ENCODE data around the gene LRCH4.

The LRCH4 gene, protein sequence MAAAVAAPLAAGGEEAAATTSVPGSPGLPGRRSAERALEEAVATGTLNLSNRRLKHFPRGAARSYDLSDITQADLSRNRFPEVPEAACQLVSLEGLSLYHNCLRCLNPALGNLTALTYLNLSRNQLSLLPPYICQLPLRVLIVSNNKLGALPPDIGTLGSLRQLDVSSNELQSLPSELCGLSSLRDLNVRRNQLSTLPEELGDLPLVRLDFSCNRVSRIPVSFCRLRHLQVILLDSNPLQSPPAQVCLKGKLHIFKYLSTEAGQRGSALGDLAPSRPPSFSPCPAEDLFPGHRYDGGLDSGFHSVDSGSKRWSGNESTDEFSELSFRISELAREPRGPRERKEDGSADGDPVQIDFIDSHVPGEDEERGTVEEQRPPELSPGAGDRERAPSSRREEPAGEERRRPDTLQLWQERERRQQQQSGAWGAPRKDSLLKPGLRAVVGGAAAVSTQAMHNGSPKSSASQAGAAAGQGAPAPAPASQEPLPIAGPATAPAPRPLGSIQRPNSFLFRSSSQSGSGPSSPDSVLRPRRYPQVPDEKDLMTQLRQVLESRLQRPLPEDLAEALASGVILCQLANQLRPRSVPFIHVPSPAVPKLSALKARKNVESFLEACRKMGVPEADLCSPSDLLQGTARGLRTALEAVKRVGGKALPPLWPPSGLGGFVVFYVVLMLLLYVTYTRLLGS

DNA sequence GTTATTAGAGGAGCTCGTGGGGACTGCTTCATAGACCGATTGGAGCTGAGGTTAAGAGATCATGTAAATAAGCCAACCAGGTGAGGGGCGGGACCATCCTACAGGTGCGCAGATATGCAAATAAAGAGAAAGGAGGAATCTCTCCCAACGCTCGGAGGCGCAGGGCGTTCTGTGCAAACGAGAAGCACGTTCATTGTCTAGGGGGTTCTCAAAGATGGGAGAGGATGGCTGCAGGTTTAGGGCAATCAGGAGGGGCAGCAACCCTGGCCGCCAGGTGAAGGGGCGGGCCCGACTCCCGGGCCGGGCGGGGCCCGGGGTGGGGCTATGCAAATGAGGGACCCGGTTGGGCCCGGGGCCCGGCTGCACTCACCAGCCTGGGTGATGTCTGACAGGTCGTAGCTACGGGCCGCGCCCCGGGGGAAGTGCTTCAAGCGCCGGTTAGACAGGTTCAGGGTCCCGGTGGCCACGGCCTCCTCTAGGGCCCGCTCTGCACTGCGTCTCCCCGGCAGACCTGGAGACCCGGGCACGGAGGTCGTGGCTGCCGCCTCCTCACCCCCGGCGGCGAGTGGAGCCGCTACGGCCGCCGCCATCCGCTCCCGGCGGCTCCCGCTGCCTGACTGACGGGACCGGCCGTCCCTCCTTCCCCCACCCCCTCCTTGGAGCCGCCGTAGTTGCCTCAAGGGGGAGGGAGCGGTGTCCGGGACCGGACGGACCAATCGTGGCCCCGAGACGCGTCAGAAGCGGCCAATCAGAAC lies at the start of gene LRCH4:
TSS of gene LRCH4 (minus strand) at position 619 of the 755 bp plus-strand sequence. CDS start at position 590, 29 bp downstream.
- no peak for DNase-seq

DNA sequence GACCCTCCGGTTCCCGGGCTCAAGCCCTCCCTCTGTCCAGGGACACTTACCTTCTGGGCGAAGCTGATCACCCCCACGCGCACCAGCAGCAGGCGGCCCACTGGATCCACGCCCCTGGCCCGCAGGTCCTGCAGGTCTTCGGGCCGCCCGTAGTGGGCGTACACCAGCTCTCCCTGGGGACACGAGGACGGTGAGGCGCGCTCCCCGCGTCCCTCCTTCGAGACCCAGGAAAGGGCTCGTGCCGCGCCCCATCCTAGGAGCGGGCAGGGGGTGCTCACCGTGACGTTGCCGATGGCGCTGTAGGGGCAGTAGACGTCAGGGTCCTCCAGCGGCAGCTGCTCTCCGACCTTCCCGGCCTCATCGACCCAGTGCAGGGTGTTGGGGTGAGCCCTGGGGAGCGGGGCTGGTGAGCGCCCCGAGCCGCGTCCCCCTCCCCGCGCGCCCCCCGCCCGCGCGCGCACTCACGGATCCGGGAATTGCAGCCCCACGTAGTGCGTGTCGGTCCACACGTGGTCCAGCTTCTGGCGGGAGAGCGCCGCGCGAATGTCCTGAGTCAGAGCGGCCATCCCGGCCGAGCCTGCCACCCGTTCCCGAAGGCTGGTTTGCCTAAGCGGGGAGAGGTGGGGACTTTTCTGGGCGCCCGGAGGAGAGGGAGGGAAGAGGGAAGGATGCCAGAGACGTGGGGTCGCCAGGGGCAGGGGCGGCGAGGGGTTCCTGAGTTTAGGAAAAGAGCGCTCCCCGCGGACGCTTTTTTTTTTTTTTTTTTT lies 47.2 kb upstream of the LRCH4 start:
- no peak for DNase-seq

DNA sequence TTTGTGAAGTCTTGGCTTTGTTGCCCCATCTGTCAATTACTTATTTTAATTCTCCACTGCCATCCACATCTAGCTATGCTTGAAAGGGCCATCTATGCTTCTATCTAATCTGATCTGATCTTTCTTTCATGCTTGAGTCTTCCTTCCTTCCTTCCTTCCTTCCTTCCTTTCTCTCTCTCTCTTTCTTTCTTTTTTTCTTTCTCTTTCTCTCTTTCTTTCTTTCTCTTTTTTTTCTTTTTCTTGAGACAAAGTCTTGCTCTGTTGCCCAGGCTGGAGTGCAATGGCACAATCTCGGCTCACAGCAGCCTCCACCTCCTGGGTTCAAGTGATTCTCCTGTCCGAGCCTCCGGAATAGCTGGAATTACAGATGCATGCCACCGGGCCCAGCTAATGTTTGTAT lies 44.1 kb upstream of the LRCH4 start:
- DNase-seq: no peak

DNA sequence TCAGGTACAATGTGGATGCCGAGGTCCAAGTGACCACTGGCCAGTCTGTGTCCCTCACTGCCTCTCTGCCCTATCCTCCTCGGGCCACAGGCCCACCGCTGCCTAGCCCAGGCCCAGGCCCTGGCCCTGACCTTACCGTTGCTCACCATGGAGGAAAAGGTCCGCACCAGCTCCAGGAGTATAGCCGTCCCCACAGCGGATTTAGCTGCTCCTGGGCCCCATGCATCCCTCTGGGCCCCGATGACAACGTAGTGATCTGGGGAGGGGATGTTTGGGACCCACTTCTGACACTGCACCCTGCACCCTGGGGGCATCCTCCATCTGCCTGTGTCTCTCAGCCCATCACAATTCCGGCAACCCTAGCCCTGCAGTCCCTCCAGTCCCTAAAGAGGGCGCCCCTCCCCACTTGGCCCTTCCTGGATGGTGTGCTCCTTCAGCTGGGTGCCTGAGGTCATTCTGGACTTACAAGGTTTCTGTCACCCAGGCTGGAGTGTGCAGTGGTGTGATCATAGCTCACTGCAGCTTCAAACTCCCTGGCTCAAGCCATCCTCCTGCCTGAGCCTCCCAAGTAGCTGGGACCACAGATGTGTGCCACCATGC lies 43.3 kb upstream of the LRCH4 start:
- DNase-seq: no peak

DNA sequence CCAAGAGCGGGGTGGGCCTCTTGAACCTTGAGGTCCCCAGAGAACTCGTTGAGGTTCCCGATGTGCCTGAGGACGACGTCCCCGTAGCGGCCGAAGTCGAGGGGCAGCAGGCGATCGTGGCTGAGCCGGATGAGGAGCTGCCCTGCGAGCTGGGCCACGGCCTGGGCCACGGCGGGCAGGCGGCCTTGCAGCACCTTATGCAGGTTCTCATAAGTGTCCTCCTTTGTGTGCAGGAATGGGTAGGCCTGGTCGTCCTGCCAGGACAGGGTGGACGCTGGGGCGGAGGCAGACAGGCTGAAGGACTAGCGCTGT lies 41.3 kb upstream of the LRCH4 start:
- no peak for DNase-seq

DNA sequence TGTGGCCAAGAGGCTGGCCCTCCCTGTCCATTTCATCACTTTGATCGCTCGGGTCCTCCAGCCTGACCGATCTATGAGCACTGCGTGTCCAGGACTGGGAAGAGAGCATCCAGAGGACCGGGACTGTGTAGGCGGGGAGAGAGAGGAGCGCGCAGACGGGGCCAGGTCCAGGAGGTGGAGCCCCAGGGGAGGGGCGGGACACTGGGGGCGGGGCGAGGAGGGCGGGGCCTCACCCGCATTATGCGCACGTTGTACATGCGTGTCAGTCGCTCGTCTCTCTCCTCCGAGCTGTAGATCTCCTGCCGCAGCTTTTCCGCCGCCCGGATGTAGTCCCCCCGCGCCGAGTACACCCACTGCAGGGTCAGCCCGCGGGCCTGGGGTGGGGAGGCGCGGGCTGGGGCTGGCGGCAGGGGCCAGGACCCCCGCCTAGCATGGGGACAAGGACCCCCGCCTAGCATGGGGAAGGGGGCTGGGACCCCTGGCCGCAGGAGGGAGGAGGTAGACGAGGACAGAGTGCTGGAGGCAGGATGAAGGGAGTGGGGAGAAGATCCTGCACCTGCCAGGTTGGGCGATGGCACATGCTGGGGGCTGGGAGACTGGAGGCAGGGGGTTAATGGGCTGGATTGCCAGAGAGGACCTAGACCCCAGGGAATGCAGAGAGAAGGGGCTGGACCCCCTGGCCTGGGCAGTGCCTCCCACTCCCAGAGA lies 40.8 kb upstream of the LRCH4 start:
- DNase-seq: peak; percentile 85

DNA sequence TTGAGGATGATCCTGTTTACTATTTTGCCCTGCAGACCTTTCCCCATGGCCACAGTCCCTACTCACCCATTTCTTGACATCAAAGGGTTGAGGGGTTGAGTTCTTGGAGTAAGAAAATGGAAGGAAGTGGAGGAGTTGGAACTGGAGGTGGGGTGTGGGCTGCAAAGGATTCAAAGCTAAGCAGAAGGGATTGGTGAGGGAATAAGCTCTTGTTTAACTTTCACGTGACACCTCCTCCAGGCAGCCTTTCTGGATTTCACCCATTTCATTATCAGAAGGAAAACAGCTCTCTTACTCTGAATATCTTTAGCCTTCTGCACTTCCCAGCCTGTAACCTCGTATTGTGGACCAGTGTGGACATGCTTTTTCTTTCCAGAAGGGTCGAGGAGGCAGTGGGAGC lies 40.1 kb upstream of the LRCH4 start:
- no peak for DNase-seq

DNA sequence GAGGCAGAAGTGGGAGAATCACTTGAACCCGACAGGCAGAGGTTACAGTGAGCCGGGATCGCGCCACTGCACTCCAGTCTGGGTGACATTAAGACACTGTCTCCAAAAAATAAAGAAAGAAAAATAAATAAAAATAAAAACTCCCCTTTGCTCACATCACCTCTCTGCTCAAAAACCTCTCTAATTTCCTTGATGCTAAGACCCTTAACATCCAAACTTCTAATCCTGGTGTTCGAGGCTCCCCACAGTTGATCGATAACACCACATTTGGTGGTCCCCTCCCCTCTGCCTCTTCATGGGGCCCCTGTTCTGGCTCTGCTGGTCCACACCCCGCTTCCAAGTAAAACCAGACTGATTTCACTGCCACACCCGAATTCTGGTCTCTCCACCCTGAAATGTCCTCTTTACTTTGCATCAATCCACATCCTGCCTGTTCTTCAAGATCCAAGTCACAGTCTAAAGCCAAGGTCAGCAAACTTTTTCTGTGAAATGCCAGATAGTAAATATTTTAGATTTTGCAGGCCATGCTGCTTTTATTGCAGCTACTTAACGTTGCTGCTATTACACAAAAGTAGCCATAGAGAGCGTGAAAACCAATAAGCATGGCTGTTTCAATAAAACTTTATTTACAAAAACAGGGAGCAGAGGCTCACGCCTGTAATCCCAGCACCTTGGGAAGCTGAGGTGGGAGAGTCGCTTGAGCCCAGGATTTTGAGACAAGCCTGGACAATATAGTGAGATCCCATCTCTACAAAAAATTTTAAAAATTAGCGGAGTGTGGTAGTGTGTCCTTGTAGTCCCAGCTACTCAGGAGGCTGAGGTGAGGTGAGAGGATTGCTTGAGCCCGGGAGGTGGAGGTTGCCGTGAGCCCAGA lies 38.3 kb upstream of the LRCH4 start:
- DNase-seq: no peak

DNA sequence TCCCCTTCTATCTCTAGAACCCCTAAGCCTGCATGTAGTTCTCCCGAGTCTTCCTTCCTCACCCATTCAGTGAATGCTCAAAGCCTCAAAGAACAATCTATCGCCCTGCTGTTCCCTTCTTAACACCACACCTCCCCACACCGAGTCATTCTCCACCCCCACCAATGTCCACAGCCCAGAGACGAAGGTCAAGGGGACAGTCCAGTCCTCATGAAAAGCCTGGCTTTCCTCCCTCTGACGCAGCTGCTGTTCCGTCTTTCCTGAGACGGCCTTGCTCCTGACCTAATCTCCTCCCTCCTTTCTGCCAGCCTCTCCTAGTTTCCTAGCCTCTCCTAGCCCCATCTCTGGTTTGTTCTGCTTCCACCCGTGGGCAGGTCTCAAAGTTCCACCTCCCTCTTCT lies 35.6 kb upstream of the LRCH4 start:
- DNase-seq: no peak

DNA sequence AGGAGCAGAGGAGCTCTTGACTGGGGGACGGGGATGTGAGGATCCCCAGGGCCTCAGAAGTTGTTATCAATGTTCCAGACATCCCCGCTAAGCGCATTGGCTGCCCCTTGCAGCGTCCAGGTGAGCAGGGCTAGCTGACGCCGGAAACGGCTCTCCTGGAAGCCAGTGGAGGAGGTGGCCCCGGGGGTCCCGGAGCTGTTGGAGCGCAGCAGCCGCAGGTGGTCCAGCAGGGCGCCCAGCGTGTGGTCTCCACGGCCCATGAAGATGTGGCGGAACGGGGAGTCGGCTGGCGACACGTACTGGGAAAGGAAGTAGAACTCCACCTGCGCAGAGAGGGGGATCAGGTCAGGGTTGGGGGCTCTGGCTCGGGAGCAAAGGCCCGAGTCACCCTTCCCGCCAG lies 34.9 kb upstream of the LRCH4 start:
- no peak for DNase-seq

DNA sequence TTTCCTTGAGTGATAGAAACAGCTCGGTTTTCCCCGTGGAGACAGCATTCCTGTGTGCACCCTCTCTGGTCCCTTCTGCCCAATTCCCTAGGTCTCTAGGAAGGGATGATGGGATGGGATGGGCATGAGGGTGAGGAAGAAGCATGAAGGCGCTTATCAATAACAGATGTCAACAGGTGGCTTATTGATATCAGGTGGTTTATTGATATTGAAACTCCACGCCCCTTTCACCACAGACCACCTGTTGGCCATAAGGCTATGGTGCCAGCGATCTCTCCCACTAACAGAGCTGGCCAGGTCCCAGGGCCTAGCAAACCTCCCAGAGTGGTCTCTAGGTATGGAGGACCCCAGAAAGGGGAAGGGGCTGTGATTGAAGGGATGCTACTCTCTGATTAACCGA lies 34.3 kb upstream of the LRCH4 start:
- no peak for DNase-seq

DNA sequence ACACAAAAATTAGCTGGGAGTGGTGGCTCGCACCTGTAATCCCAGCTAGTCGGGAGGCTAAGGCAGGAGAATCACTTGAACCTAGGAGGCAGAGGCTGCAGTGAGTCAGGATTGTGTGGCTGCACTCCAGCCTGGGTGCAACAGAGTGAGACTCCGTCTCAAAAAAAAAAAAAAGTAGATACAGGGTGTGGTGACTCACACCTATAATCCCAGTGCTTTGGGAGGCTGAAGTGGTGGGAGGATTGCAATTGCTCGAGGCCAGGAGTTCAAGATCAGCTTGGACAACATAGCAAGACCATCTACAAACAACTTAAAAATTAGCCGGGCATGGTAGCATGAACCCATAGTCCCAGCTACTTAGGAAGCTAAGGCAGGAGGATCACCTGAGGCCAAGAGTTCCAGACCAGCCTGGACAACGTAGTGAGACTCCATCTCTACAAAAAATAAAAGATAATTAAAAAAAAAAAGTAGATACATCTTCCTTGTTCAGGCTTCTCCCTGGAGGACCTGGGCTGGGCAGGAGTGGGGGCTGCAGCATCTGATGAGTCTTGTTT lies 28.5 kb upstream of the LRCH4 start:
- DNase-seq: no peak

DNA sequence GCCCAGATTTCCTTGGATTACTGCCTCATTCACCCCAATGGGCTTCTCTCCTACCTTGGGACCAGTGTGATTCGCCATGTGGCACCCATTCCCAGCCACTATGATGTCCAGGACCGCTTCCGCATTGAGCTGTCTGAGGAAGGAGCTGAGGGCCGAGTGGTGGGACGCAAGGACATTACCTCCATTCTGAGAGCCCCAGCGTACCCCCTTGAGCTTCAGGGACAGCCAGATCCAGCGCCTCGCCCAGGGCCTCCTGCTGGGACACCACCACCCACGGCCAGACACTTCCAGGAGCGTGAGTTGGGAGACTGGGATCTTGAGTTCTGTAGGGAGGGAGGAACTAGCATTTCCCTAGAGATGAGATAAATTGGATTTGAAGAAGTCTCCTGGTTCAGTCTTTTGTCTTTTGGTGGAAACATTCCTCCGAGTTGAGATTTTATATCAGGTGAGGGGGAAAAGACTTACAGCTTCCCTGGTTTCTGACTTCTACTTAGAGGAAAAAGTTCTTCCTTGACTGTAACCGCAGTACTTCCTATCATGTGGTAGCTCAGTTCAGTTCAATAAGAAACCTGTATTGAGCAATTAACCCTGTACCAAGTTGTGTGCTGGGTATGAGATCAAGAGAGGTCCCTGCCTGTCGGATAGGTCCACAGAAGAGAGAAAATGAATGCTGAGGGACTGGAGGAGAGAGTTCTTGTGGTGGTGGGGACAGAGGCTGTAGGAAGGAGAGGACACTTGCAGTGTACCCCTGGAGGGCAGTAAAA lies 27.7 kb upstream of the LRCH4 start:
- DNase-seq: no peak

DNA sequence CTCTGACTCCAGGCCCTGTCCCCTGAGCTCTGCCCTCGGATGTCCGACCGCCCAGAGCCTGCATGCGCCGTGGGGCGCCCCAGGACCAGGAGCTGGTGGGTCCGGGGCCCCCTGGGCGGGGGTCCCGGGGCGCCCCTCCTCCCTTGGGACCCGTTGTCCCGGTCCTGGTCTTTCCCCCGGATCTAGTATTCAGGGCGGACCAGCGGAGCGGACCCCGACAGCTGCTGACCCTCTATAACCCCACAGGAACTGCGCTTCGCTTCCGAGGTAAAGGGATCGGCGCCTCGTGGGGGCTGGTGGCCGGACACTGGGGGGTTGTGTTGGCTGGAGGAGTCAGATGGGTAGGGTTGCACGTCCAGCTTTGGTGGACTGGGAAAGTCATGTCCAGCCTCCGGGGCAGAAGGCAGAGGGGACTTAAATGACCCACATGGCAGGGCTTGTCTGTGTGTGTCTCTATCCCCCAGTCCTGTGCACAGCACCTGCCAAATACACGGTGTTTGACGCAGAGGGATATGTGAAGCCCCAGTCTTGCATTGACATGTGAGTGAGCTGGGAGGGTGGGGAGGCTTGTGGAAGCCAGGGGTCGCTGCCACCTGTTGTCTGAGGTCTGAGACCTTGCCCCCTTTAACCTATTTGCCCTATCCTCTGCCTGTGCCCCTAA lies 26.9 kb upstream of the LRCH4 start:
- DNase-seq: no peak

DNA sequence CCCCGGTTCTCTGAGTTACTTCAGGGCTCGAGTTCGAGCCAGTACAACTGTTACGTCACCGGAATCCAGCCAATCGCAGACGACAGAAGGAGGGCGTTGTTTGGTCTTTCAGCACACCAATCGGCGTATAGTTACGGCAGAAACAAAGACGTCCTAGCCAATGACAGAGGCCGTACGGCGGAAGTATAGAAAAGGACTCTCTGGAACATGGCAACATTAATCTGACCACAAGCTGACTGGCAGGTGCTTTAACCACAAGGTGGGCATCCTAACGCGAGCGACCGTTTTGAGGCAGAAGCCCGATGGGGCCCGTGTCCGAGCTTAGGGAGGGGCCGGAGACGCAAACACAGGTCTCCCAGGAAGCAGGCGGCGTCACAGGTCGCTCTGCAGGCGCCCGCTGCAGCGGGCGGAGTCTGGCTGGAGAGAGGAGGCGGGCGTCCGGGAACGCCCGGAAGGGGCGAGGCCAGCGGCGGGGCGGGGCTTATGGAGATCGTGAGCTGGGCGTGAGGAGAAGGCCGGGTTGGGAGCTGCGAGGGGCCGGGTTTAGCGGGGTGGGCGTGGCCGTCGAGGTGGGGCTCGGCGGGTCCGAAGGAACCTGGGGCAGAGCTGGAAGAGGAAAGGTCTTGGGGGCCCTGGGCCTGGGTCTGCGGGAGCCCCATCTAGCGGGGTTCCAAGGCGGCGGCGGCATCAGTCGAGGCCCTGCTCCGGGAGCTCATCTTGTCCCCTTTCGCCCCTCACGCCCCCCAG lies 26.2 kb upstream of the LRCH4 start, which contains the start of gene MOSPD3:
TSS of gene MOSPD3 (plus strand) at position 558 of the 747 bp plus-strand sequence. CDS start 252 bp downstream, outside the sequence.
- peak; percentile 100 for DNase-seq

DNA sequence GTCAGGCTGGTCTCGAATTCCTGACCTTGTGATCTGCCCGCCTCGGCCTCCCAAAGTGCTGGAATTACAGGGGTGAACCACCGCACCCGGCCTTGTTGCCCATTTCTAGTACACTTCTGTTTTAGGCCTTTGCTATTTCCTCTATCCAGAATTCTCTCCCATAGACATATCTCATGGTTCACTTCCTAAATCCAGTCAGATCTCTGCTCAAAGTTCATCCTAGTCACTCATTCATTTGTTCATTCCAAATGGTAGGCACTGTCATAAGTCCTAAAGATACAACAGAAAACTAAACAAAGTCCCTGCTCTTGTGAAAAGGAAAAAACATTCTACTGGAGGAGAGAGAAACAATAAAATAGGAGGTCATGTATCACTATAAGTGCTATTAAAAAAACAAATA lies 24.0 kb upstream of the LRCH4 start:
- DNase-seq: no peak

DNA sequence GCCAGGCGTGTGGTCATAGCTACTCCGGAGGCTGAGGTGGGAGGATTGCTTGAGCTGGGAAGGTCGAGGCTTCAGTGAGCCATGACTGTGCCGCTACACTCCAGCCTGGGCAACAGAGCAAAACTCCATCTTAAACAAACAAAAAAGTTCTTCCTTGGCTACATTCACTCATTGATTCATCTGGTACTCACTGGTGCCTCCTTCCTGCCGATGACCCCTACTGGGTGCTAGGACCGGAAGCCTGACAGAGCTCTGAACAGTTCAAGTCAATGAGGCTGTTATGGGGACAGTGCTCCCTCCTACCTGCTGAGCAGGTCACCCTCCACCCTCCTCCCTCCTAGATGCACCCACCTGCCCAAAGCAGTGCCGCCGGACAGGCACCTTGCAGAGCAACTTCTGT lies 21.2 kb upstream of the LRCH4 start:
- no peak for DNase-seq

DNA sequence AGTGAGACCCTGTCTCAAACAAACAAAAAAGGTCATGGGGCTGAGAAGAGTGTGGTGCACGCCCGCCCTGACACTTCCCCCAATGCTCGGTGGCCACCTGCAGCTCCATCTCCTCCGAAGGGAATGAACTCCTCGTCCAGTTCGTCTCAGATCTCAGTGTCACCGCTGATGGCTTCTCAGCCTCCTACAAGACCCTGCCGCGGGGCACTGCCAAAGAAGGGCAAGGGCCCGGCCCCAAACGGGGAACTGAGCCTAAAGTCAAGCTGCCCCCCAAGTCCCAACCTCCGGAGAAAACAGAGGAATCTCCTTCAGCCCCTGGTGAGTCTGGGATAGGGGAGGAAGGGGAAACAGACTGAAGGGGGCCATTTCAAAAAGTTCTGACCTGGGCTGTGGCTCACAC lies 20.4 kb upstream of the LRCH4 start:
- DNase-seq: no peak
